Heart right ventricle (tissue), 16 donors: Measurements from ENCODE around the gene ZNF423. TPM values are rescaled to one million over a fixed set of nuclear protein-coding genes. Genes with fewer than 3 reads are reported as not detected.

Source experiments
- ATAC-seq, 8 donors: fragments of 200-7000 bp; cut with Tn5 transposase; one replicate each; pipeline ENCODE4 v1.9.1; 2020; ENCODE audit warnings: mild to moderate bottlenecking in 8 of 8, moderate library complexity in 8 of 8, moderate number of reproducible peaks in 1 of 8
- DNase-seq, 2 donors: peaks; one replicate each; pipeline ENCODE4 v3.0.0-alpha.2; 2020
- H3K27ac ChIP-seq, 10 donors: fragments of 200-600 bp; sonication (generic) in 2 of 10; one replicate each; pipeline versions ENCODE4 v1.5.0 to v1.8.0; 2020 to 2022; ENCODE audit warnings: mild to moderate bottlenecking in 3 of 10
- H3K27me3 ChIP-seq, 7 donors: fragments of 200-600 bp; one replicate each; pipeline ENCODE4 v1.8.0; 2021 to 2022; ENCODE audit warnings: mild to moderate bottlenecking in 2 of 7
- H3K36me3 ChIP-seq, 9 donors: fragments of 200-600 bp; sonication (generic) in 1 of 9; one replicate each; pipeline versions ENCODE4 v1.5.0 to v1.8.0; 2020 to 2022; ENCODE audit warnings: mild to moderate bottlenecking in 2 of 9
- H3K4me1 ChIP-seq, 9 donors: fragments of 200-600 bp; sonication (generic) in 1 of 9; one replicate each; pipeline versions ENCODE4 v1.5.0 to v1.8.0; 2020 to 2022; ENCODE audit warnings: mild to moderate bottlenecking in 4 of 9
- H3K4me3 ChIP-seq, 10 donors: fragments of 200-600 bp; sonication (generic) in 2 of 10; one replicate each; pipeline versions ENCODE4 v1.5.0 to v1.8.0; 2020 to 2022; ENCODE audit warnings: mild to moderate bottlenecking in 7 of 10, moderate library complexity in 2 of 10
- H3K9me3 ChIP-seq, 11 donors: fragments of 200-600 bp in 10 of 11; sonication (generic) in 2 of 11; one replicate each; pipeline versions ENCODE4 v1.5.0 to v1.8.0; 2013 to 2022; ENCODE audit warnings: mild to moderate bottlenecking in 2 of 11, control low read depth in 1 of 11, moderate library complexity in 1 of 11
- WGBS, 2 donors: extraction: QIAGEN DNeasy Blood & Tissue Kit; methylation state at CpG; one replicate each; pipeline ENCODE4 v1.1.7; 2013; ENCODE audit warnings: inconsistent platforms in 1 of 2; 5-methylcytosine and 5-hydroxymethylcytosine counted together
- intact Hi-C, 10 donors: fragments of 100-400 bp; cut with DNase I; formaldehyde crosslinking; loops; one replicate each; pipeline versions ENCODE4 v1.11.1 to v1.14.2; 2022
- polyA plus RNA-seq, 2 donors: library from polyadenylated mRNA; stranded (reverse); fragments of 200-250 nt; gene quantifications; one replicate each; pipeline ENCODE4 v1.2.3, GENCODE V29; 2013
- total RNA-seq, 10 donors: library from RNA; stranded (reverse); fragmentation: NEBNext Ultra II Directional in 3 of 10; extraction: Animal tissue kit (Norgen Biotek cat#: 25700) in 3 of 10; gene quantifications; one replicate each; pipeline versions ENCODE4 v1.2.1 to v1.2.4, GENCODE V29; 2021 to 2023
- TF ChIP-seq, protein P1 (sequence below), 9 donors: fragments of 200-600 bp; sonication (generic) in 2 of 9; IDR thresholded peaks; one replicate each; pipeline versions ENCODE4 v1.5.0 to v1.8.0; 2021 to 2022; ENCODE audit warnings: antibody characterized with exemption in 9 of 9, mild to moderate bottlenecking in 5 of 9, moderate library complexity in 1 of 9
- donor health status: Arrhythmogenic right ventricular cardiomyopathy.
- donor health status: ischemic (EF 13 %, LVEDD 7.1; RV severe dilation, severe dysfunction).
- donor health status: healthy with polysubstance abuse.
- donor health status: DM: no; HTN: yes; CAD: no.
- donor health status: DM: no; HTN: no; CAD: no.
- donor health status: ischemic (EF 25% LVEDD 6.9; RV normal size, moderate dysfunction).
- donor health status: ischemic (EF 25% LVEDD 5.7; RV mildly dilated, moderate dysfunction).
- donor health status: healthy.
- donor health status: DM: yes; HTN: yes; CAD: no.
- donor health status: Ischemic cardiomyopathy.
- donor health status: ischemic (EF 35%, LVEDD 5.7; RV mildly dilated, moderate dysfunction).
- donor health status: nonischemic (EF 11% LVEDD 7.7; RV severe dilation, severe dysfunction).
- donor health status: DM: yes; HTN: yes; CAD: no.
- donor health status: PGD.
- donor health status: ischemic (EF 29% LVEDD 5.4; RV normal size, mild dysfunction).
- donor health status: nonischemic (EF 23%, LVEDD 6.1; RV moderate dilation, normal function).

Gene ZNF423
- total and polyA plus RNA-seq, 12 donors = 2.6 to 10.6 (median 7.0) TPM

DNA sequence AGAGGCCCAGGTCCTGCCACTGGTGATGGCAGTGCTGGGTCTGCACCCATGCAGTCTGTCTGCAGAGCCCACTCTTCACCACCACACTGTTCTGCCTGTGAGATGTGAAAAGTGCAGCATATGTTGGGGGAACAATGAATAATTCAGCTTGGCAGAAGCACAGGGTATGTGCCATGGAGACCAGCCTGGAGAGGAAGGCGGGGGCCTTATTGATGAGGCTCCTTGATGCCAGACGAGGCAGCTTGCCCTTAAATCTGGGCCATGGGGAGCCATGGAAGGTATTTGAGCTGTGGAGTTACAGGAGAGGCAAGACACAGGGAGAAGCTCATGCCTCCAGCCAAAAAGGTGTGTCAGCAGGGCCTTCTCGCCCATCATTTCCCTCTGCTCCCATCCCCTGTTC is 357.6 kb downstream of the ZNF423 start:
- ATAC-seq (no peak), DNase-seq (no peak)
- 88 to 90% methylated on average over 3 of the region's 3 CpGs for WGBS, 2 donors
- TF ChIP-seq, protein P1, sequence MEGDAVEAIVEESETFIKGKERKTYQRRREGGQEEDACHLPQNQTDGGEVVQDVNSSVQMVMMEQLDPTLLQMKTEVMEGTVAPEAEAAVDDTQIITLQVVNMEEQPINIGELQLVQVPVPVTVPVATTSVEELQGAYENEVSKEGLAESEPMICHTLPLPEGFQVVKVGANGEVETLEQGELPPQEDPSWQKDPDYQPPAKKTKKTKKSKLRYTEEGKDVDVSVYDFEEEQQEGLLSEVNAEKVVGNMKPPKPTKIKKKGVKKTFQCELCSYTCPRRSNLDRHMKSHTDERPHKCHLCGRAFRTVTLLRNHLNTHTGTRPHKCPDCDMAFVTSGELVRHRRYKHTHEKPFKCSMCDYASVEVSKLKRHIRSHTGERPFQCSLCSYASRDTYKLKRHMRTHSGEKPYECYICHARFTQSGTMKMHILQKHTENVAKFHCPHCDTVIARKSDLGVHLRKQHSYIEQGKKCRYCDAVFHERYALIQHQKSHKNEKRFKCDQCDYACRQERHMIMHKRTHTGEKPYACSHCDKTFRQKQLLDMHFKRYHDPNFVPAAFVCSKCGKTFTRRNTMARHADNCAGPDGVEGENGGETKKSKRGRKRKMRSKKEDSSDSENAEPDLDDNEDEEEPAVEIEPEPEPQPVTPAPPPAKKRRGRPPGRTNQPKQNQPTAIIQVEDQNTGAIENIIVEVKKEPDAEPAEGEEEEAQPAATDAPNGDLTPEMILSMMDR (IDR thresholded peaks at IDR 0.05) = no peak
- no peaks in the 10 kb centered on the region for H3K9me3 ChIP-seq
- no peaks in the 10 kb centered on the region for H3K4me1 ChIP-seq
- no peaks in the 10 kb centered on the region for H3K27me3 ChIP-seq
- H3K36me3 ChIP-seq = no peaks in the 10 kb centered on the region
- no peak overlapping the region for H3K27ac ChIP-seq
- intact Hi-C loops = loop anchor here in 7 of 10 donors (10.0 kb wide), 5 partner anchors 97 to 417 kb away; partner anchors contain the start of gene ZNF423 (in 1 of the 7)
- H3K4me3 ChIP-seq = no peak overlapping the region

DNA sequence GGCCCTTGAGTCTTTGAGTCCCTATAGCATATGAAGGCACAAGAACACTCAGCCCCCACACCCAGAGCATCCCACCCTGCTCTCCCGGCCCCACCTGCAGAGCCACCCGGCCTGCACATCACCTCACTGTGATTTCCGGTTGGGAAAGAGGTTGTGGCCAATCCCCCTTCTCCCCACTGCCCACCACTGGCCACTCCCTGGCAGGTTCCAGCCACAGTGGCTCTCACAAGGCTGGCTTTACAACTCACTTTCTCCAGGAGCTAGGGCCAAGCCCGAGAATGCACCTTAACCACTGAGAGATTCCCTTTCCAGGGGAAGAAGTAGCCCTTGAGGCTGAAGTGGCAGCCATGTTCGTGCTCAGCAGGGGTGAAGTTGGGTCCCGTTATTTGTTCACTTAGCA is 358.4 kb downstream of the ZNF423 start:
- no peaks in the 10 kb centered on the region for H3K9me3 ChIP-seq
- DNase-seq = no peak
- ATAC-seq = no peak
- no peaks in the 10 kb centered on the region for H3K36me3 ChIP-seq
- TF ChIP-seq, protein P1 (IDR thresholded peaks at IDR 0.05) = no peak
- WGBS, 2 donors = 96 to 97% methylated on average over 6 of the region's 6 CpGs
- H3K27me3 ChIP-seq = no peaks in the 10 kb centered on the region
- intact Hi-C loops = loop anchor here in 7 of 10 donors (10.0 kb wide), 5 partner anchors 97 to 417 kb away; partner anchors contain the start of gene ZNF423 (in 1 of the 7)
- no peak overlapping the region for H3K27ac ChIP-seq
- H3K4me1 ChIP-seq = peaks cover 0 to 4% (median 3%) of the 10 kb centered on the region in 9 donors
- no peak overlapping the region for H3K4me3 ChIP-seq

DNA sequence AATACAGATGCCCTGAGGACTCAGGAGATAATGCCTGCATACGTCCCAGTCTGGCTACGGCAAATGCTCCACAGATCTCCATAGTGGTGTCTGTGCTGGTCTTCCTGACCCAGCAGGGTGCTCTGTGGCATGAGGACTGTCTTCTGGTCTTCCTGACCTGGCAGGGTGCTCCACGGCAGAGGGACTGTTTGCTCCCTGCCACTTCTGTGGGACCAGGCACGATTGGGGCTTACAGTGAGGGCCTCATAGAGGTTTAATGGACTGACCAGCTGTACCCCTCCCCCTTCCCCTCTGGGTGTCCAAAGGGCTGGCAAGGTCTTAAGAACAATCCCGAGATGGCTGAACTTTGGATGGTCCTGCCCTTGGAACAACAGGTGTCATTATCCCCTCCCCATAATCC is 359.3 kb downstream of the ZNF423 start:
- intact Hi-C loops = loop anchor here in 7 of 10 donors (10.0 kb wide), 5 partner anchors 98 to 418 kb away; partner anchors contain the start of gene ZNF423 (in 1 of the 7)
- ATAC-seq (no peak), DNase-seq (no peak)

DNA sequence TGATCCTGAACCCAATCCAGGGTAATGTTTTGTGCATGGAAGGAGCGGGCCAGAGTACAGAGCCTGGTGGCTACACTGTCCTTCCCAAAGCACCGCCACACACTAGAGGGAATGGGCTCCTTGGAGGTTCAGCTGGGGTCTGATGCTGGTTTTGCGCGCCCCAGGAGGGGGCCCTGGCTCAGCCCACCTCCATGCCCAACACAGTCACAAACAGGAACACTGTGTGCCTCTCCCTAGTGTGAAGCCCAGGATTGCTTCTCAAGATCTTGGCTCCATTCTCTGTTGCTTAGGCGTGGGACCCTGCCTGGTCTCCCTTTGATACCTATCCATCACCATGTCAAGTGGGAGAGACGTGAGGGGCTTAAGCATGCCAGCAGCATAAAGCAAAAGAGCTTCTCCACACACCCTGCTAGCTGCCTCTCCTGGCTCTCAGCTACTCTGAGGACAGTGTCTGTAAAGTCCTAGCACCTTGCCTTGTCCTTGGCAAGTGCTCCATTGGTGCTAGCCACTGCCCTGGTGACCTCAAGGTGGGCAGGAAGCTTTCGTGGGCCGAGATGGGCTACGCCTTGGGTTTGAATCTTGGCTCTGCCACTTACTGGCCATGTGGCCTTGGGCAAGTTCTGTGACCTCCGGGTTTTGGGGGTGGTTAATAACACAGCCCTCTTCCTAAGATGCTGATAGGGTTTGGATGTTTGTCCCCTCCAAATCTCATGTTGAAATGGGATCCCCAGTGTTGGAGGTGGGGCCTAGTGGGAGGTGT is 360.1 kb downstream of the ZNF423 start:
- DNase-seq (no peak), ATAC-seq (no peak)
- WGBS, 2 donors = 94 to 97% methylated on average over 10 of the region's 10 CpGs
- Histone ChIP-seq H3K36me3 (no peaks in the 10 kb centered on the region), H3K9me3 (no peaks in the 10 kb centered on the region), H3K4me3 (no peak overlapping the region), H3K27me3 (no peaks in the 10 kb centered on the region), H3K27ac (no peak overlapping the region), H3K4me1 (peaks cover 2 to 17% (median 13%) of the 10 kb centered on the region in 9 donors)
- intact Hi-C loops = loop anchor here in 7 of 10 donors (10.0 kb wide), 5 partner anchors 99 to 419 kb away; partner anchors contain the start of gene ZNF423 (in 1 of the 7)
- TF ChIP-seq, protein P1 (IDR thresholded peaks at IDR 0.05) = no peak

More for the DNA sequence above, 359.3 kb downstream of the ZNF423 start:
- H3K27me3 ChIP-seq = no peaks in the 10 kb centered on the region
- TF ChIP-seq, protein P1 (IDR thresholded peaks at IDR 0.05) = no peak
- H3K4me1 ChIP-seq = peaks cover 2 to 12% (median 11%) of the 10 kb centered on the region in 9 donors
- no peaks in the 10 kb centered on the region for H3K9me3 ChIP-seq
- WGBS, 2 donors = 87 to 92% methylated on average over 5 of the region's 5 CpGs
- H3K36me3 ChIP-seq = no peaks in the 10 kb centered on the region
- no peak overlapping the region for H3K4me3 ChIP-seq
- H3K27ac ChIP-seq = no peak overlapping the region
